SJCRH30 (cell line): ENCODE results near the gene ZNF778. TPM values are rescaled to one million over a fixed set of nuclear protein-coding genes. Genes with fewer than 3 reads are reported as not detected.
A peak's percentile ranks its signal among the peaks of the same experiment; 100 is the strongest.
"Not testable (repeated sequence)": the region's sequence is repeated elsewhere in the genome, so short reads cannot be mapped to it uniquely, and the experiment has no call there.

ENCODE experiments used
- DNase-seq, 2 experiments: peaks; one replicate each; pipeline ENCODE4 v3.0.0-alpha.2; 2015 to 2020
- H3K27ac ChIP-seq: fragments of 250-450 bp; sonication (Bioruptor Pico); 2 replicates; pipeline ENCODE4 v1.5.1; 2020; ENCODE audit warnings: mild to moderate bottlenecking, moderate library complexity
- H3K27me3 ChIP-seq: fragments of 250-450 bp; sonication (Bioruptor Pico); 2 replicates; pipeline ENCODE4 v1.5.1; 2020; ENCODE audit warnings: mild to moderate bottlenecking, moderate library complexity
- H3K36me3 ChIP-seq: fragments of 250-450 bp; sonication (Bioruptor Pico); 2 replicates; pipeline ENCODE4 v1.5.1; 2020; ENCODE audit warnings: mild to moderate bottlenecking, moderate library complexity
- H3K4me1 ChIP-seq: fragments of 250-450 bp; sonication (Bioruptor Pico); 2 replicates; pipeline ENCODE4 v1.5.1; 2020; ENCODE audit warnings: mild to moderate bottlenecking, moderate library complexity
- H3K4me3 ChIP-seq: fragments of 250-450 bp; sonication (Bioruptor Pico); 2 replicates; pipeline ENCODE4 v1.5.1; 2020; ENCODE audit warnings: mild to moderate bottlenecking, moderate library complexity
- H3K9me3 ChIP-seq: fragments of 250-450 bp; sonication (Bioruptor Pico); replicated peaks from 2 replicates; pipeline ENCODE4 v1.5.1; 2020; ENCODE audit warnings: mild to moderate bottlenecking, moderate library complexity
- total RNA-seq: library from RNA; depleted of rRNA; stranded (reverse); fragments of >200 nt; shearing (Covaris generic); gene quantifications from 2 replicates; pipeline ENCODE4 v1.2.3, GENCODE V29; 2014

Gene ZNF778
- total RNA-seq, 1 experiment from 2014 or later, result 33.5 TPM

DNA sequence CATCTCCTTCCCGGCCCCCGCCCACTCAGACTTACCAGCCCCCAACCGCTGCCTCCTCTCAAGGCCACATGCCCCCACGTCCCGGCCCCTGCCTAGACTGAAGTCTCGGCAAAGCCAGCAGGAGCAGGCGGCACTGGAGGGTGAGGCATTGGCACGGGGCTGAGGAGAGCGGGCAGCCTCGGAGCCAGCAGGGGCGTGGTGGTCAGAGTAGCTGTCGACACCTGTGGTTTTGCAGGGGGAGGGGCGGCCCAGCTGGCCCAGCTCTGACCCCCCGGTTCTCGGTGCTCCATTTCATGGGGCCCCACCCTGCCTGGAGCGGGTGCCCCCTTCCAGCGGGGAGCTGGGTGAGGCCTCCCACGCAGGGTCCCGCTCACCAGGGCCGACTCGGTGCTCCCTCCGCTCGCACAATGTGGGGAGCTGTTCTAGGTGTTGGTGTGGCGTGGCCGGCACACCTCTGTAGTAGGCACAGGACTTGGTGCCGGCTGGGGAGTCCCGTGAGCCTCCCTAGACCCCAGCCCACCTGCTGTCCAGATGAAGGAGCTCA, 41.3 kb upstream of the ZNF778 start:
- Histone ChIP-seq H3K27ac (no peak overlapping the region), H3K4me1 (peaks cover 29% of the 10 kb centered on the region), H3K36me3 (peaks cover 82% of the 10 kb centered on the region), H3K9me3 (no peaks in the 10 kb centered on the region), H3K4me3 (no peak overlapping the region), H3K27me3 (no peaks in the 10 kb centered on the region)
- no peak for DNase-seq

DNA sequence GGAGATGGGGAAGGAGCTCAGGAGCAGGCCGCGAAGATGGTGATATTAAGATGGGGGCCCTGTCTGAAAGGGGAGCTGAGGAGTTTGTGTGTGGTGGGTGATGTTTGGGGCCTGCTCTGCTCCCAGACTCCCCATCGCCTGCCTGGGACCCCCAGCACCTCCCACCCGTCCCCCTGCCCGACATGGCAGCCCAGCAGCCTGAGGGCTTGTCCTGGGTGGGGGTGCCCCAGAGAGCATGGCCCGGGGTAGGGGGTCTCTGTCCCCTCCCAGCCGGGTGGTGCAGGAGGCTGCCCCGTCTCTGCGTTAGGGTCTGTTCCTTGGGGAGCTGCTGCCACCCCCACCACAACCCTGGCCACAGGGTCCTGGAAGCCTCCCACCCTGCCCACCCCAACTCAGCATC, 40.8 kb upstream of the ZNF778 start:
- Histone ChIP-seq H3K27me3 (no peaks in the 10 kb centered on the region), H3K4me1 (peaks cover 29% of the 10 kb centered on the region), H3K4me3 (no peak overlapping the region), H3K27ac (no peak overlapping the region), H3K9me3 (no peaks in the 10 kb centered on the region), H3K36me3 (peaks cover 87% of the 10 kb centered on the region)
- no peak for DNase-seq

DNA sequence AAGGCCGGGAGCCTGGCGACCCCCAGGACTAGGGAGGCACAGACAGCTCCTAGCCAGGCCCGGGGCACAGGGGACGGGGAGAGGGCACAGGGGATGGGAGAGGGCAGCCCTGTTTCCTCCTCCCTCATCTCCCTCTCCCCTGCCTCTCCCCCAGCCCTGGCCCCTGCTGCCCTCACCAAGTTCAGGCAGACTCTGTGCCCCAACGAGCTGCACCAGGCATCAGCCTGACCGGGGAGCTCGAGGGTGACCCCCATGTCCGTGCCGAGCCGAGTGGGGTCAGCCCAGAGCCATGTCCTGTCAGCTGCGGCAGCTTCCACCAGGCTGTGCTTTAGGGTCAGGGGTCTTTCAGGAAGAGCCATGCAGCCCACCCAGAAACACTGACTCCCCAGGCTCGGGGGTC, 40.0 kb upstream of the ZNF778 start:
- no peak overlapping the region for H3K27ac ChIP-seq
- peaks cover 88% of the 10 kb centered on the region for H3K36me3 ChIP-seq
- H3K27me3 ChIP-seq, result no peaks in the 10 kb centered on the region
- H3K4me1 ChIP-seq, result peaks cover 29% of the 10 kb centered on the region
- no peak overlapping the region for H3K4me3 ChIP-seq
- DNase-seq, result no peak
- no peaks in the 10 kb centered on the region for H3K9me3 ChIP-seq

DNA sequence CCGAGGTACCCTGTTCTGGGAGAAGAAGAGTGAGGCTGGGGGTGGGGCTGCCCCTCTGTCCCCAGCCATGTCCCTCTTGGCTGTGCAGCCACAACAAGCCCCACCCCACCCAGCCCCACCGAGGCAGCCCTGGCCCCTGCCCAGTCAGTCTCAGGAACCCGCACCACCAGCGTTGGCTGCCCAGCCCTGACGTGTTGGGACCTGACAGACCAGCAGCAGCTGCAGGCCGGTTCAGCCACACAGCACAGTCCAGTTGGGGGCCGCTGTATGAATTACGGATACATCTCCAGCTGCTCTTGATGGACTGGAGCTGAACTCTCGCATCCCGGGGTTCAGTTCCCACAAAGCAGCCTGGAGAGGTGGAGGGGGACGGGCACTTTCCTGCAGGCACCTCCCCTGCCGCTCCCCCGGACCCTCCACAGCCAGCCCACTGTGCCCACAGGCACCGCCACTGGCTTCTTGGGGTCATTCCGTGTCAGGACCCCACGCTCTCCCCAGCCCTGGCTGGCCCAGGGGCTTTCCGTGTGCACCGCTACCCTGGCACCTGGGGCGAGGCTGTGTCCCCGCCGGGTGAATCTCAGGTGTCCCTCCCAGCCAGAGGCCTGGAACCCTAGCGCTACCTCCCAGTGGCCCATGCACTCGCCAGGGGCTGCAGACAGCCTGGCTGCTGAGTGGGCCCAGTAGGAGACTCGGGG, 38.9 kb upstream of the ZNF778 start:
- Histone ChIP-seq H3K9me3 (no peaks in the 10 kb centered on the region), H3K27ac (no peak overlapping the region), H3K4me1 (peaks cover 23% of the 10 kb centered on the region), H3K4me3 (no peak overlapping the region), H3K36me3 (peaks cover 94% of the 10 kb centered on the region), H3K27me3 (no peaks in the 10 kb centered on the region)
- peak in 1 of 2 experiments; percentile 44 for DNase-seq

DNA sequence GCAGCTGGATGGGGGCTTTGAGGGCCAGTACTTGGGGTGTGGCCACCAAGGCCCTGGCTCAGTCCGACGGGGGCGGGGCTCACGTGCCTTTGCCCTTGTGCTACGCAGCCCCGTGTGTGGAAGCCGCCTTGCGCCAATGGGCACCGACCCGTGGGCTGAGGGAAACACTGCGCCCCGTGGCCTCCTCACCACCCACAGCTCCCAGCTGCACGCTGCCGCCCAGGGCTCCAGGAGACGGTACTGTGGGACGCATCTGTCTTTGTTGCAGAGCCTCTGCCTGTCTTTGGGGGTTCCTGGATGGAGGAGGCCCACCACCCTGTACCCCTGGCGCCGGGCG, 38.4 kb upstream of the ZNF778 start:
- DNase-seq, result no peak
- no peaks in the 10 kb centered on the region for H3K27me3 ChIP-seq
- H3K27ac ChIP-seq, result no peak overlapping the region
- H3K4me3 ChIP-seq, result no peak overlapping the region
- peaks cover 94% of the 10 kb centered on the region for H3K36me3 ChIP-seq
- no peaks in the 10 kb centered on the region for H3K9me3 ChIP-seq
- H3K4me1 ChIP-seq, result peaks cover 18% of the 10 kb centered on the region

DNA sequence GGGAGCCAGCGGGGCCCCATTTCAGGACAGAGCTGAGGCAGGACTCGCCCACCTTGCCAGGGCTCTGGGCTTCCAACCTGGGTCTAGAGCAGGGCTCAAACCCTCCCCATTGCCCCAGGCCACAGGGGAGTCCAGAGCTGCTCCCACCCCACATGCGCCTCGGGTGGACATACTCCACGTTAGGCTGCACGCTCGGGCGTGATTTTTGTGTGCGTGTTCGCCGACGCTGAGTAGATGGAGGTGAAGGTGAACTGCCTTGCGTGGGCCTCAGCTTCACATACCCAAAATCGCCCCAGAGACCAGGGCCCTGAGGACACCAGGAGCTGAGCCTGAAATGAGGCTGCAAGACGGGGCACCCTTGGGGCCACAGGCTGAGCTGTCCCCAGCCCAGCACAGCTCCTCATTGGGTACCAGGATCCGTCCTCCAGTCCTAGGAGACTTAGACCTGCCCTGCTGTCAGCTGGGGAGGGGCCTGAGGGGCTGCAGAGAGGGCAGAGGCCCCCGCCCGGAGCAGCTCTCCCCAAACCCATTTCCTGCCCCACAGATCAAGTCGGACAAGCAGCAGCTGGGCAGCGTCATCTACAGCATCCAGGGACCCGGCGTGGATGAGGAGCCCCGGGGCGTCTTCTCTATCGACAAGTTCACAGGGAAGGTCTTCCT, 37.7 kb upstream of the ZNF778 start:
- Histone ChIP-seq H3K27me3 (no peaks in the 10 kb centered on the region), H3K36me3 (peaks cover 90% of the 10 kb centered on the region), H3K4me1 (peaks cover 11% of the 10 kb centered on the region), H3K4me3 (no peak overlapping the region), H3K27ac (no peak overlapping the region), H3K9me3 (no peaks in the 10 kb centered on the region)
- no peak for DNase-seq

DNA sequence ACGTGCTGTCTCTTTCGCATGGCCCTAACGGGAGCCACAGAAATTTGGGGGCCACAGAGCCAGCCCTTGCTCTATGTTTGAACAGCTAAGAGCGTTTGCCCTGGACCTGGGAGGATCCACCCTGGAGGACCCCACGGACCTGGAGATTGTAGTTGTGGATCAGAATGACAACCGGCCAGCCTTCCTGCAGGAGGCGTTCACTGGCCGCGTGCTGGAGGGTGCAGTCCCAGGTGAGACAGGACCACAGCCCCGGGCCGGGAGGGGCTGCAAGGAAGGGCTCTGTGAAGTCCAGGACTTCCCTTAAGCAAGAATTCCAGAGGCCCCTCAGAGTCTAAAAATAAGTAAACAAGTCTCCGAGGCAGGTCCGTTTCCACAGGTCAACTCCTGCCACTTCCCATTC, 34.0 kb upstream of the ZNF778 start:
- peaks cover 8% of the 10 kb centered on the region for H3K9me3 ChIP-seq
- peak in 1 of 2 experiments; percentile 11 for DNase-seq
- H3K36me3 ChIP-seq, result peaks cover 80% of the 10 kb centered on the region
- no peak overlapping the region for H3K4me3 ChIP-seq
- H3K27me3 ChIP-seq, result no peaks in the 10 kb centered on the region
- no peaks in the 10 kb centered on the region for H3K4me1 ChIP-seq
- no peak overlapping the region for H3K27ac ChIP-seq

DNA sequence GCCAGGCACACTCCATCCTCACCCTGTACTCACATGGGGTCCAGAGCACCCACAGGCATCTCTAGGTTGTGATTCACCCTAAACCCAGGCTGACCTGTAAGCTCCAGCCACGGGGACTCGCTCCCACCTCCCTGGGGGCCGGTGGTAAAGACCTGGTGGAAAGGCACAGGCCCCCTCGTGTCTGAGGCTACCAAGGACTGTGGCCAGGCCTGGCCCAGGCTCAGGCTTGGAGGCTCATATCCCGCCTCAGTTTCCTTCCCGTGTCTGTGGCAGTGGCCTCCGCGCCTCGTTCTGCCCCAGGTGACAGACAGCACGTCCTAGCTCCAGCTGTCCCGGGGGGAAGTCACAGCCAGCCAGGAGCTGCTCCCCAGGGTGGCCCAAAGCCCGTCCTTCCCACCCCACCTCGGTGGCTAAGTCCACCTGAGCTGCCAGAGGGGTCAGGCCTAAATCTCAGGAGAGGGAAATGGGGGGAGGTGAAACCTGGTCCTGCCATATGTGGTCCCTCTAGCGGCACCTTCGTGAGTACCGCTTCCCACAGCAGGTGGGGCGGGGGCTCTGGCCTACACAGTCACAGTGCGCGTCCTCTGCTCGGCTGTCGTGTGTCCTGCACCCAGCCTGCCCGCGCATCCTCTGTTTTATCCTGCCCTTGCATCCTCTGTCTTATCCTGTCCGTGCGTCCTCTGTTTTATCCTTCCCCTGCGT, 33.4 kb upstream of the ZNF778 start:
- no peaks in the 10 kb centered on the region for H3K4me1 ChIP-seq
- H3K4me3 ChIP-seq, result no peak overlapping the region
- H3K9me3 ChIP-seq, result peaks cover 8% of the 10 kb centered on the region
- peak in 1 of 2 experiments; percentile 16 for DNase-seq
- H3K27ac ChIP-seq, result no peak overlapping the region
- H3K27me3 ChIP-seq, result no peaks in the 10 kb centered on the region
- H3K36me3 ChIP-seq, result peaks cover 77% of the 10 kb centered on the region

DNA sequence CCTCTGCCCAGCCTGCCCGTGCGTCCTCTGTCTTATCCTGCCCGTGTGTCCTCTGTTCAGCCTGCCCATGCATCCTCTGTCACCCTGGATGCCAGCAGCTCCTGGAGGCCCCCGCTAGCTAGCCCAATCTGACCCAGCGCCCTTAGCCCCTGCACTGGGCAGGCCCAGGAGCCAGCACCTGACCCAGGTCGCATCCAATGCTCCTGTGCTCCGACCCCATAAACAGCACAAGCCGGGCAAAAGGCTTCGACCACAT, 32.9 kb upstream of the ZNF778 start:
- peaks cover 11% of the 10 kb centered on the region for H3K9me3 ChIP-seq
- peaks cover 77% of the 10 kb centered on the region for H3K36me3 ChIP-seq
- no peak for DNase-seq
- no peaks in the 10 kb centered on the region for H3K4me1 ChIP-seq
- no peak overlapping the region for H3K27ac ChIP-seq
- no peaks in the 10 kb centered on the region for H3K27me3 ChIP-seq
- no peak overlapping the region for H3K4me3 ChIP-seq

DNA sequence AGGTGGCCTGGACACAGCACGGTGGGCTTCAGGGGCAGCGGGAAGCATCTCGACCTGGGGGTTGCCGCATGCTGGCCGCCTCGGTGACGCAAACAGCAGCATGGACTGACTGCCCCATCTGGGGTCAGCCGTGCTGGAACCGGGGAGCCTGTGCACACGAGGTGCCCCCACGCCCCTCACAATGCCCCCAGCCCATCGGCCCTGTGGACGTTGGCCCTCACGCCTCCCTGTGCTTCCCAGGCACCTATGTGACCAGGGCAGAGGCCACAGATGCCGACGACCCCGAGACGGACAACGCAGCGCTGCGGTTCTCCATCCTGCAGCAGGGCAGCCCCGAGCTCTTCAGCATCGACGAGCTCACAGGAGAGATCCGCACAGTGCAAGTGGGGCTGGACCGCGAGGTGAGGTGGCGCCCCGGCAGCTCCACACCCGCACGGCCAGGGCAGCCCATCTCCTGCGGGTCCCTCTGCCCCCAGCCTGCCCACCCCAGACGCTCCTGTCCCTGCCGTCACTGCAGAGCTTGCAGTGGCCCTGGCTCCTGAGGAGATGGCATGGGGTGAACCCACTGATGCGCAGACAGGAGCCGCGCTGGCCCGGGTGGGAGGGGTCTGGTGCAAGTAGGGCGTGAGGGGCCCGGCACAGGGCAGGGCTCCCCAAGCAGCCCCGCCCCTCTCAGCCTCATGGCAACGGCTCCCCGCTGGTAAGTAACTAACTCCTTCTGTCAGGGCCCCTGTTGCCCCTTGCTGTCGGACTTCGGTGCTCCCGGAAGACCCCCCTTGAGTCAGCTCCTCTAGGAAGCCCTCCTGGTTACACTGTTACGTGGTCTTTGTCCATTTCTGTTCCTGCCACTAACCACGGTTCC, 32.3 kb upstream of the ZNF778 start:
- no peaks in the 10 kb centered on the region for H3K27me3 ChIP-seq
- H3K36me3 ChIP-seq, result peaks cover 77% of the 10 kb centered on the region
- no peak overlapping the region for H3K4me3 ChIP-seq
- DNase-seq, result peak; percentile 72 to 80
- no peaks in the 10 kb centered on the region for H3K4me1 ChIP-seq
- peaks cover 15% of the 10 kb centered on the region for H3K9me3 ChIP-seq
- no peak overlapping the region for H3K27ac ChIP-seq

DNA sequence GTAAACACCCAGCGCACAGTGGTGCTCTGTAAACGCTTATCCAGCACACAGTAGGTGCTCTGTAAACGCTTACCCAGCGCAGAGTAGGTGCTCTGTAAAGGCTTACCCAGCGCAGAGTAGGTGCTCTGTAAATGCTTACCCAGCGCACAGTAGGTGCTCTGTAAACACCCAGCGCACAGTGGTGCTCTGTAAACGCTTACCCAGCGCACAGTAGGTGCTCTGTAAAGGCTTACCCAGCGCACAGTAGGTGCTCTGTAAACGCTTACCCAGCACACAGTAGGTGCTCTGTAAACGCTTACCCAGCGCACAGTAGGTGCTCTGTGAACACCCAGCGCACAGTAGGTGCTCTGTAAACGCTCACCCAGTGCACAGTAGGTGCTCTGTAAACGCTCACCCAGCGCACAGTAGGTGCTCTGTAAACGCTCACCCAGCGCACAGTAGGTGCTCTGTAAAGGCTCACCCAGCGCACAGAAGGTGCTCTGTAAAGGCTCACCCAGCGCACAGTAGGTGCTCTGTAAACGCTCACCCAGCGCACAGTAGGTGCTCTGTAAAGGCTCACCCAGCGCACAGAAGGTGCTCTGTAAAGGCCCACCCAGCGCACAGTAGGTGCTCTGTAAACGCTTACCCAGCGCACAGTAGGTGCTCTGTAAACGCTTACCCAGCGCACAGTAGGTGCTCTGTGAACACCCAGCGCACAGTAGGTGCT, 31.5 kb upstream of the ZNF778 start:
- Histone ChIP-seq H3K36me3 (peaks cover 77% of the 10 kb centered on the region), H3K9me3 (peaks cover 24% of the 10 kb centered on the region)
- H3K4me1 ChIP-seq, H3K27me3 ChIP-seq, H3K27ac ChIP-seq, H3K4me3 ChIP-seq: not testable (repeated sequence)
- peak in 1 of 2 experiments; percentile 26 for DNase-seq

DNA sequence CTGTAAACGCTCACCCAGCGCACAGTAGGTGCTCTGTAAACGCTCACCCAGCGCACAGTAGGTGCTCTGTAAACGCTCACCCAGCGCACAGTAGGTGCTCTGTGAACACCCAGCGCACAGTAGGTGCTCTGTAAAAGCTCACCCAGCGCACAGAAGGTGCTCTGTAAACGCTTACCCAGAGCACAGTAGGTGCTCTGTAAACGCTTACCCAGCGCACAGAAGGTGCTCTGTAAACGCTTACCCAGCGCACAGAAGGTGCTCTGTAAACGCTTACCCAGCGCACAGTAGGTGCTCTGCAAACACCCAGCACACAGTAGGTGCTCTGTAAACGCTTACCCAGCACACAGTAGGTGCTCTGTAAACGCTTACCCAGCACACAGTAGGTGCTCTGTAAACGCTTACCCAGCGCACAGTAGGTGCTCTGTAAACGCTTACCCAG, 30.9 kb upstream of the ZNF778 start:
- H3K4me1 ChIP-seq, H3K27me3 ChIP-seq, H3K27ac ChIP-seq, H3K4me3 ChIP-seq, DNase-seq: not testable (repeated sequence)
- peaks cover 77% of the 10 kb centered on the region for H3K36me3 ChIP-seq
- H3K9me3 ChIP-seq, result peaks cover 30% of the 10 kb centered on the region

DNA sequence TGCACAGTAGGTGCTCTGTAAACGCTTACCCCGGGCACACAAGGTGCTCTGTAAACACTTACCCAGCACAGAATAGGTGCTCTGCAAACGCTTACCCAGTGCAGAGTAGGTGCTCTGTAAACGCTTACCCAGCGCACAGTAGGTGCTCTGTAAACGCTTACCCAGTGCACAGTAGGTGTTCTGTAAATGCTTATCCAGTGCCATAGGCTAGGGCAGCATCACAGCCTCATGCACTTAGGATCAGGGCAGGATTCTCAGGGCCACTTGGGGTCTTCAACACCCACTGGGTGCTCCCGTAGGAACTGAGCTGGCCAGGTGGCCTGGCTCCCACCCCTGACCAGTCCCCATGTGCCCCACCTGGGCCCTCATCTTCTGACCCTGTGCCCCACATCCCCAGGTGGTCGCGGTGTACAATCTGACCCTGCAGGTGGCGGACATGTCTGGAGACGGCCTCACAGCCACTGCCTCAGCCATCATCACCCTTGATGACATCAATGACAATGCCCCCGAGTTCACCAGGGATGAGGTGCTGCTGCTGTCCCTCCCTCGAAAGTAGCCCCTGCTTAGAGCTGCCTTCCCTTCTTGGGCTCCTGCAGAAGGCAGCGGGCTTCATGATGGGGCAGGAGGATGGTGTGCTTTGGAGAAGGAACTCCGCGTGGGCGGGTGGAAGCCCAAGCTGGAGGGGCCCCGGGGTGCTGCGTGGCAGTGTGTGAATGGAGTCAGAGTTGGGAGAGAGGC, 30.3 kb upstream of the ZNF778 start:
- DNase-seq, result no peak
- H3K4me3 ChIP-seq, result no peak overlapping the region
- peaks cover 30% of the 10 kb centered on the region for H3K9me3 ChIP-seq
- H3K36me3 ChIP-seq, result peaks cover 79% of the 10 kb centered on the region
- H3K27me3 ChIP-seq, result no peaks in the 10 kb centered on the region
- no peaks in the 10 kb centered on the region for H3K4me1 ChIP-seq
- H3K27ac ChIP-seq, result no peak overlapping the region
